ENCODE results near the gene MAD1L1. TPM values are rescaled to one million over a fixed set of nuclear protein-coding genes. Genes with fewer than 3 reads are reported as not detected.

Gene MAD1L1
- total RNA-seq, 1 experiment from 2014 or later: 46.7 TPM

DNA sequence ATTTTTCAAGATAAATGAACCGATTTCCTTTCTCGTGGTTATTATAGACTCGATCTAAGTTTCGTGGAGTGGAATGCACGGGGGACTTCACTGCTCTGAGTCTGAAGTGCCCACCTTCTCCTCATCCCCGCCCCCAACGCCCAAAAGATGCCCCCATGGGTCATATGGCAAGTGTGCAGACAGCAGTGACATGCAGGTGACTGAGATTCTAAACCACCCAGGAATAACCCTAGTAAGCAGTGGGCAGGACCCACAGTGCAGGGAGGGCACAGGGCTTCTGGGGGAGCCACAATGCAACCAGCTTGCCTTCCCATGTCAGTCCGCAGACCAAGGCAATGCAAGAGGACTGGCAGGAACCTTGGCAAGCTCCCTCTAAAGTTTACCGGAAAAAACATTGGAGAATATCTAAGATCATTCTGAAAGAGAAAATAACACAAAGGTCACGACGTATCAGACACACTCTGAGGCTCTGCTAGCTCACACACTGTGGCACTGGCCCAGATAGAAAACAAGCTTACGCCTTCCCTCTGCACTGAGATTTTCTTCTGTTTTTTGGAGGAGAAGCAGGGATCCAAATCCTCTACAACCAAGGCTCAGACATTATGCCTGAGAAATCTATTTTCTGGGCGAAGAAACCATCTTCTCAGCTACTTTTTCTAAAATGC is 239.6 kb downstream of the MAD1L1 start:
- Histone ChIP-seq H3K36me3 (ENCODE audit: insufficient read depth, low read length, poor library complexity, severe bottlenecking) (no peaks in the 10 kb centered on the region), H3K9me3 (ENCODE audit: low read depth, low read length, poor library complexity, severe bottlenecking) (no peaks in the 10 kb centered on the region), H3K4me1 (ENCODE audit: insufficient read depth, low read length, poor library complexity, severe bottlenecking) (no peaks in the 10 kb centered on the region), H3K27me3 (replicated peaks; ENCODE audit: insufficient read depth, low read depth, low read length, poor library complexity) (no peaks in the 10 kb centered on the region), H3K4me3 (ENCODE audit: low read depth, low read length, poor library complexity, severe bottlenecking) (no peak overlapping the region), H3K27ac (ENCODE audit: low read depth, low read length, poor library complexity, severe bottlenecking) (no peak overlapping the region)
- no peak for TF ChIP-seq CTCF (conservative IDR thresholded peaks at IDR 0.05; ENCODE audit: low read depth, low read length)
- no peak for TF ChIP-seq EZH2 (IDR thresholded peaks at IDR 0.05; ENCODE audit: borderline replicate concordance, low read depth, low read length, poor library complexity, severe bottlenecking)
- BruUV-seq (replicated peaks): no TSS peak
- CTCF ChIA-PET: no interaction called here
- DNase-seq (ENCODE audit: low spot score): no peak
- POLR2A ChIA-PET (ENCODE audit: low non-redundant PET): no interaction called here
- intact Hi-C loops (cut with micrococcal nuclease; ENCODE audit: unreplicated experiment): no loop called here

GRCh38 chr7:1992554-1992953 is 240.2 kb downstream of the MAD1L1 start:
- no TSS peak for BruUV-seq (replicated peaks)
- Histone ChIP-seq H3K4me3 (ENCODE audit: low read depth, low read length, poor library complexity, severe bottlenecking) (no peak overlapping the region), H3K36me3 (ENCODE audit: insufficient read depth, low read length, poor library complexity, severe bottlenecking) (no peaks in the 10 kb centered on the region), H3K4me1 (ENCODE audit: insufficient read depth, low read length, poor library complexity, severe bottlenecking) (no peaks in the 10 kb centered on the region), H3K9me3 (ENCODE audit: low read depth, low read length, poor library complexity, severe bottlenecking) (no peaks in the 10 kb centered on the region), H3K27ac (ENCODE audit: low read depth, low read length, poor library complexity, severe bottlenecking) (no peak overlapping the region), H3K27me3 (replicated peaks; ENCODE audit: insufficient read depth, low read depth, low read length, poor library complexity) (no peaks in the 10 kb centered on the region)
- intact Hi-C loops (cut with micrococcal nuclease; ENCODE audit: unreplicated experiment): no loop called here
- ChIA-PET POLR2A (ENCODE audit: low non-redundant PET) (no interaction called here), CTCF (no interaction called here)
- DNase-seq (ENCODE audit: low spot score): no peak
- TF ChIP-seq CTCF (conservative IDR thresholded peaks at IDR 0.05; ENCODE audit: low read depth, low read length) (no peak), EZH2 (IDR thresholded peaks at IDR 0.05; ENCODE audit: borderline replicate concordance, low read depth, low read length, poor library complexity, severe bottlenecking) (no peak)

- BruUV-seq (replicated peaks): no TSS peak
- no peak overlapping the region for H3K27ac ChIP-seq (ENCODE audit: low read depth, low read length, poor library complexity, severe bottlenecking)
These were observed 242.6 kb downstream of the MAD1L1 start for GRCh38 chr7:1990001-1990670.

More at GRCh38 chr7:1990001-1990670, 242.6 kb downstream of the MAD1L1 start:
- no peak for DNase-seq (ENCODE audit: low spot score)
- no peaks in the 10 kb centered on the region for H3K27me3 ChIP-seq (replicated peaks; ENCODE audit: insufficient read depth, low read depth, low read length, poor library complexity)
- no peaks in the 10 kb centered on the region for H3K9me3 ChIP-seq (ENCODE audit: low read depth, low read length, poor library complexity, severe bottlenecking)
- TF ChIP-seq CTCF (conservative IDR thresholded peaks at IDR 0.05; ENCODE audit: low read depth, low read length): no peak
- TF ChIP-seq EZH2 (IDR thresholded peaks at IDR 0.05; ENCODE audit: borderline replicate concordance, low read depth, low read length, poor library complexity, severe bottlenecking): no peak
- no peak overlapping the region for H3K4me3 ChIP-seq (ENCODE audit: low read depth, low read length, poor library complexity, severe bottlenecking)
- ChIA-PET POLR2A (ENCODE audit: low non-redundant PET) (no interaction called here), CTCF (no interaction called here)
- intact Hi-C loops (cut with micrococcal nuclease; ENCODE audit: unreplicated experiment): no loop called here
- no peaks in the 10 kb centered on the region for H3K4me1 ChIP-seq (ENCODE audit: insufficient read depth, low read length, poor library complexity, severe bottlenecking)
- no peaks in the 10 kb centered on the region for H3K36me3 ChIP-seq (ENCODE audit: insufficient read depth, low read length, poor library complexity, severe bottlenecking)
